Mucosa of gallbladder (tissue), 1 donor: ENCODE measurements around the gene MYH7. TPM values are rescaled to one million over a fixed set of nuclear protein-coding genes. Genes with fewer than 3 reads are reported as not detected.
"Not testable (repeated sequence)": the region's sequence is repeated elsewhere in the genome, so short reads cannot be mapped to it uniquely, and the experiment has no call there.

Experiments used
- DNase-seq: peaks from one replicate; pipeline ENCODE4 v3.0.0-alpha.2; 2020; ENCODE audit warnings: low spot score
- total RNA-seq: library from RNA; stranded (reverse); gene quantifications from one replicate; pipeline ENCODE4 v1.2.1, GENCODE V29; 2021
- donor health status: DM: no; HTN: no; CAD: no.

The MYH7 gene
- total RNA-seq, result 0.12 TPM

- DNase-seq, result no peak
These were observed at the start of gene MYH7 for GRCh38 chr14:23435543-23436326. Gene MYH7, minus strand, starts transcription at chr14:23435660. Its CDS starts 1,928 bp downstream, at chr14:23433732.

GRCh38 chr14:23483236-23483854 is 47.9 kb upstream of the MYH7 start:
- DNase-seq, result no peak

- no peak for DNase-seq
These were observed 47.3 kb upstream of the MYH7 start for GRCh38 chr14:23482823-23483148.

GRCh38 chr14:23481979-23482822 is 46.7 kb upstream of the MYH7 start:
- no peak for DNase-seq

- no peak for DNase-seq
These were observed 46.0 kb upstream of the MYH7 start for GRCh38 chr14:23481362-23481970.

GRCh38 chr14:23478109-23478759 is 42.8 kb upstream of the MYH7 start:
- peak; percentile 68 for DNase-seq

- no peak for DNase-seq
These were observed 35.5 kb upstream of the MYH7 start for GRCh38 chr14:23470947-23471346.

- no peak for DNase-seq
These were observed 34.5 kb upstream of the MYH7 start for GRCh38 chr14:23469906-23470403.

- peak; percentile 98 for DNase-seq
These were observed 33.9 kb upstream of the MYH7 start, which contains the start of gene NGDN for GRCh38 chr14:23469127-23469905. Gene NGDN, plus strand, starts transcription at chr14:23469703. Its CDS starts 13 bp downstream, at chr14:23469716.

- no peak for DNase-seq
These were observed 33.3 kb upstream of the MYH7 start for GRCh38 chr14:23468704-23469126.

- DNase-seq, result no peak
These were observed 29.8 kb upstream of the MYH7 start for GRCh38 chr14:23465261-23465660.

- no peak for DNase-seq
These were observed 29.2 kb upstream of the MYH7 start for GRCh38 chr14:23464700-23465099.

- no peak for DNase-seq
These were observed 25.5 kb upstream of the MYH7 start for GRCh38 chr14:23460960-23461359.

- DNase-seq, result peak; percentile 67
These were observed 22.4 kb upstream of the MYH7 start for GRCh38 chr14:23457587-23458445.

GRCh38 chr14:23456883-23457586 is 21.6 kb upstream of the MYH7 start:
- DNase-seq, result not testable (repeated sequence)

- DNase-seq, result no peak
These were observed 19.0 kb upstream of the MYH7 start for GRCh38 chr14:23454445-23454856.

- no peak for DNase-seq
These were observed 16.8 kb upstream of the MYH7 start for GRCh38 chr14:23452237-23452636.

GRCh38 chr14:23450379-23450778 is 14.9 kb upstream of the MYH7 start:
- no peak for DNase-seq

GRCh38 chr14:23449314-23449713 is 13.9 kb upstream of the MYH7 start:
- DNase-seq, result no peak
